Erythroblast (primary cell): Measurements from ENCODE around the gene ELAC1.

ENCODE experiments used
- GATA1 ChIP-seq: IDR thresholded peaks from 2 replicates; pipeline ENCODE4 v1.6.1; 2011; ENCODE audit warnings: low read depth, mild to moderate bottlenecking, control low read depth, low read length, moderate library complexity
- POLR2A ChIP-seq: IDR thresholded peaks from 2 replicates; pipeline ENCODE4 v1.6.1; 2011; ENCODE audit warnings: mild to moderate bottlenecking, low read length

DNA sequence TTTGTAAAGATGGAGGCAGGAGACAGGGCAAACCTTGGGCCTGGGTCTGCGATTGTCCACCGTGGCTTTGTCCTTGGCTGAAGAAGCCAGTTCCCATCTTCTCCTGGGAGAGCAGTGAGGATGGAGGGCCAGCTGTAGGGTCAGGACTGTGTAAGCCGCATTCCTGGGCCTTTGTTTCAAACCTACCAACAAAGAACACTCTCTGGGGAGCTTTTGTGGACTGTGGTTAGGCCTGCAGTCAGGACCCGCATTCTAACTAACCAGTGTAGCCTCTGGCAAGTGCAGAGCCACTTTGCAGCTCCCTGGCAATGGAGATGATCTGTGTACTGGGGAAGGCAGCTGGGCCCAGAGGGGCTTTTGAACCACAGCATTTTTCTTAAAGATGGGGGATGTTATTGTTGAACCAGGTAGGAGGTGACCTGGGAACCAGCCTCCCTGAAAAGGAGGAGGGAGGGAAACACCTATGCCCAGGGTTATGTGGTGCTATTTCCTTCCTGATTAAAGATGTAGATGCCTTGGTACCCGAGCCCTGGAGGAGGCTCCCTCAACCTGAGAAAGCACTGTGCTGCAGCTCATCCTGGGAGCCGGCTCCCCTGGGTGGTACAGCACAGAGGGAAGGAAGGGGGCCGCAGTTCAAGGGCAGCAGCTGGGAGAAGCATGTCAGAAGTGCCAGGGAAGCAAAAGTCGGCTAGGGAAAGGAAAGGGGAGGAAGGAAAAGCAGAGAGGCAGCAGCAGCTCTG lies 49.5 kb downstream of the ELAC1 start:
- no peak for TF ChIP-seq POLR2A
- no peak for TF ChIP-seq GATA1
